Fibroblast of peridontal ligament (primary cell): ENCODE results near the gene ALKBH6.
A peak's percentile ranks its signal among the peaks of the same experiment; 100 is the strongest.

ENCODE experiments used
- DNase-seq: peaks from one replicate; pipeline ENCODE4 v3.0.0-alpha.2; 2010; ENCODE audit errors: extremely low read depth

The ALKBH6 gene

DNA sequence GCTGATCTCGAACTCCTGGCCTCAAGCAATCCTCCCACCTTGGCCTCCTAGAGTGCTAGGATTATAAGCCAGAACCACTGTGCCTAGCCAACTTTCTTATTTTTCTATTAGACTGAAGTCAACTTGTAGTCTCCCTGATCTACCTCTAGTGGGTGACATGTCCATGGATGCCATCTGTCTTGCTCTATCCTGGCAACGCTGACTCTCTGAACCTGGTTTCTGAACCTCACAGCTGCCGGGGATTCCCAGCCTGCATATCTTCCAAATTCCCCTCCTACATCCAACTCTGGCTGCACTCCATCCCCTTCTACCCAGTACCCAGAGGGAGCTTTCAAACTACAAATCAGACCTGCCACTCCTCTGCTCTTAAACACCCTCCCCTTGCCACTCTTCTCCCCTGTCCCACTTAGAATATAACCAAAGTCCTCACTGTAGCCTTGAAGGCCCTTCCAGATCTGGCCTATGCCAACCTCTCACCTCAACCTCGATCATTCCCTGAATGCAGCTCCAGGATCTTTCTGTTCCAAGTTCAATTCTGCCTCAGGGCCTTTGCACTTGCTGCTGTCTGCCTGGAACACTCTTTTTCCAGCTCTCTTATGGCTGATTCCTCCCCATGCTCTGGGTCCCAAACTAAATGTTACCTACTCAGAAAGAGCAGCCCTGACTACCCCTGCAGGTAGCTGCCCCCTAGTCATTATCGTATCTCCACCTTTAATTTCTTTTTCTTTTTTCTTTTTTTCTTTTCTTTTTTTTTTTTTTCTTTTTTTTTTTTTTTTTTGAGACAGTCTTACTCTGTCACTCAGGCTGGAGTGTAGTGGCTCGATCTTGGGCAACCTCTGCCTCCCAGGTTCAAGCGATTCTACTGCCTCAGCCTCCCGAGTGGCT is 16.5 kb upstream of the ALKBH6 start:
- peak; percentile 53 for DNase-seq

DNA sequence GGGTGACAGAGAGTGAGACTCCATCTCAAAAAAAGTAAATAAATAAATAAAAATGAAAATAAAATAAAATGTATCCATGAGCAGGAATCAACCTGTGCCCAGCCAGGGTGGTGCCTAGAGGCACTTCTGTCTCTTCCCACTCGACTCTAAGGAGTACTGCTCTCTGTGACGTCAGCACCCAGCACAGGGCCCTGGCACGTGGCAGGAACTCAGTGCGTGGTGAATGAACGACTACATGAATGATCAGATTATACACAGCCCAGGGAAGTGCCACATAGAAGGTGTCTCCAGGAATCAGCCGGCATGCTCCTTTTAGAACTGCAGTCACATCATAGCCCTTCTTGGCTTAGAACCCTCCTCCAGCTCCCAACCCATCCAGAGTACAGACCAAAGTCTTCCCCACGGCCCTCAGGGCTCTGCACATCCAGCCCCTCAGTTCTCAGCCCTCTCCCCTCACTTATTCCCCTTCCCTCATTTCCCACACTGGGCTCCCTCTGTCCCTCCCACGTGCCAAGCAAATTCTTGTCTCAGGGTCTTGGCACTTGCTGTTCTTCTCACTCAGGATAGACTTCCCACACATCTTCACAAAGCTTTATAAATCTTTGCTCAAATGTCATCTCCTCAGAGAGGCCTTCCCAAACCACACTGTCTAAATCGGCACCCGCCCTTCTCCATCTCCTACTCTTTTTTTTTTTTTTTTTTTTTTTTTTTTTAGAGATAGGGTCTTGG is 14.5 kb upstream of the ALKBH6 start:
- DNase-seq: no peak

DNA sequence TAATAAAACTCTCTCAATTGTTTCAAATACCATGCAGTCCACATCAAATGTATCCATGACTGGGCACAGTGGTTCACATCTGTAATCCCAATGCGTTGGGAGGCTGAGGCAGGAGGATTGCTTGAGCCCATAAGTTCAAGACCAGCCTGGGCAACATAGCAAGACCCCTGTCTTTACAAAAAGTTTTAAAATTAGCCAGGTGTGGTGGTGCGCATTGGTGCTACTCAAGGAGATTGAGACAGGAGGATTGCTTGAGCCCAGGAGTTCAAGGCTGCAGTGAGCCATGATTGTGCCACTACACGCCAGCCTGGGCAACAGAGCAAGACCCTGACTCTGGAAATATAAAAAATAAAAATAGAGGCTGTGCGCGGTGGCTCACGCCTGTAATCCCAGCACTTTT is 13.7 kb upstream of the ALKBH6 start:
- DNase-seq: no peak

DNA sequence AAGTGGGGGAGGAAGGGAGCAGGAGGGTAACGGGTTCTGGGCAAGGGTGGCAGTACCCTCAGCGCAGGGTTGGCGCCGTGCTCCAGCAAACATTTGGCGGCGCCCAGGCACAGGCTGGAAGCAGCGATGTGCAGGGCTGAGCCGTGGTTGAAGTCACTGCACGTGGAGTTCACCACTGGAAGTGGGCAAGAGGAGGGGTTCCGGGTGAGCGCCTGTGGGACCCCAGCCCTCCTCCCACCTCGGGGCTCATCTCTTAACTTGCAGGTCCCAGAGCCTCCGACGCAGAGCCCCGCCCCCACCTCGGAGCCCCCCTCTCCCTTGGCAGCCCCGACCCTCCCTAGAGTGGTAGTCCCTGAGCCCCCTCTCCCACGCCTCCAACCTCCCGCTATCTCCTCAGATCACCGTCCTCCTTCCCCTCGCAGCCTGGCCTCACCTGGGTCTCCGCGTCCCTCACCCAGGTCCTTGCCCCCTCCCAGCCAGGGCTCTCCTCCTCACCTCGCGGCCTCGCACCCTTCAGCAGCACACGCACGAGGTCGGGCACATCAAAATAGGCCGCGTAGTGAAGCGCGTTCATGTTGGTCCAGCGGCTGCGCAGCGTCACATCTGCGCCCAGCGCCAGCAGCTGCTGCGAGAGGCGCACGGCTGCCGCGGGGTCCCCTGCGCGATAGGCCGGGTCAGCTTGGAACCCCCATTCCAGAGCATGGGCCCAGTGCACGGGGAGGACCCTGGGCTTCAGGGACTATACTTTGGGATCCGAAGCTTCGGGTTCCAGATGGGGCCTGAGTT is 12.3 kb upstream of the ALKBH6 start:
- no peak for DNase-seq

DNA sequence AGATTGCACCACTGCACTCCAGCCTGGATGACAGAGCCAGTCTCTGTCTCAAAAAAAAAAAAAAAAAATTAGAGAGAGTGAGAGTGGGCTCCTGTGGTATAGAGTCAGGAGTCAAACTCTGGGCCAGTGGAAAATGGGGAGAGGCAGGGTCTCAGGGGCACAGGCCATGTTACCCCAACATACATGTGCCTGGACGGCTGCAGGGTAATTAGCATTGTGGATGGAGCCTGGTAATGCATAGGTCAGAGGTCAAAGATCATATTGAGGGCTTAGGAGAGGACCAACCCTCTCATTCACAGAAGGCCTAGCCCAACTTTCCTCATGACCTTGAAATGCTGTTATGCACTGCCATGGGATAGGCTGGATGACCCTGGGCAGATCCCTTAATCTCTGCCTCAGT is 11.5 kb upstream of the ALKBH6 start:
- no peak for DNase-seq

DNA sequence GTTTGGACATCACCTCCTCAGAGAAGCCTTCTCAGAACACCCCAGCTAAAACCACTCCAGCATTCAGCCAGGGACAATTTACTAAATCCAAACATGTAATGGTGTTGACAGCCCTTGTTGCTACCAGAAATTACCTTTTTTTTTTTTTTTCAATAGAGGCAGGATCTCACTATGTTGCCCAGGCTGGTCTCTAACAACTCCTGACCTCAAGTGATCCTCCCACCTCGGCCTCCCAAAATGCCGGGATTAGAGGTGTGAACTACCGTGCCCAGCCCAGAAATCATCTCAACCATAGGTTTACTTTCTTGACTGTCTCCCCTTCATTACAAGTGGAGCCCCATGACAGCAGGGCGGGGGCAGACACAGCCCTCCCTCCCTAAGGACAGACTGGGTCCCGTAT is 9.4 kb upstream of the ALKBH6 start:
- DNase-seq: no peak

DNA sequence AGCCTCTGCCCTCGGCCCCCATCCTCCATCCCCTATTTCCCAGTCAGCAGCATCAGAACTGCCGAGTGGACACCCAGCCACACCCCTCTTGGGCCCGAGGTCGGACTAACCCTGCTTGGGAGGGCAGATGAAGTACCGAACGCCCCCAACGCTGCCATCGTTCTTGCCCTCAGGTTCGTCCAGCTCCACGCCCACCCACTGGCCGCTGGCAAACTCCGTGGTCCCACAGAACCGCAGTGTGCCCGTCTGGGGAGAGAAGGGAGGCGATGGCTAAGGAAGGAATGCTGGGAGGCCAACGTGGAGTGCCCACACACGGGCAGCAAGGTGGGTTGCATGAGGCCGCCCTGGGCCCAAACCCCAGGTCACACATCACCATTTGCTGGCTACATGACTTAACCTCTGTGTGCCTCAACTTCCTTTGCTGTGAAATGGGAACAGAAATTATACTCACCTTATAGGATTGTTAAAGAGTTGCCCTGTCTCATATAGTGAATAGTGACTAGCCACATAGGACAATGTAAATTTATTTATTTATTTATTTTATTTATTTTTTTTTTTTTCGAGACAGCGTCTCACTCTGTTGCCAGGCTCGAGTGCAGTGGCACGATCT is 5.2 kb upstream of the ALKBH6 start:
- no peak for DNase-seq

DNA sequence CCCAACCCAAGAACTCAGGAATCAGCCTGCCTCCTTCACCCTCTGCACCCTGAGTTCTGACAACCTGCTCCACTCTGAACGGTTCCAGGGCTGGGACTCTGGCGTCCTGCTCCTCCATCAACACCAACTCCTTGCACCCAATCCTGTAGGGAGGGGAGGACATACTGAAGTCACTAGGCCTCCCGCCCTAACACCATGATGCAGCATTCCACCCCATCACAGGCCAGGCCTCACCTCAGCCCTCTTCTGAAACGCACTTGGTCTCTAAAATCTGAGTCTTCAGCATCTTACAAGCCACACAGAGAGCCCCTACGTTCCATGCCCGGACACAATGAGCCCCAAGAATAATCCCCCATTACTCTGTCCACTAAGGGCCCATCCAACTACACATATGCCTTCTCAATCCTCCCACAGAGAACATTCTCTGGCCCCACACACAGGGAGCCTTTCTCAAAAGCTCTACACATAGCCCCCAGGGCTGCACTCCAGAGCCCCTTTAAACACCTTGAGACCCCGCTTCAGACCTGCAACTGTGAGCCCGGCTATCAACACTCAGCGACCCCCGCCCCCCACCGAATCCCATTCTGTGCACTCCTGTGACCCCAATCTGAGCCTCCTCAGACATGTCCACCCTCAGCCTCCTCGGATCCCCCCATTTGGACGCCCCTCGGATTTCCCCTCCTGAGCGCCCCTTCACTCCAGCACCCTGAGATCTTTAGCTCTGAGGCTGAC is 567 bp downstream of the ALKBH6 start:
- no peak for DNase-seq

DNA sequence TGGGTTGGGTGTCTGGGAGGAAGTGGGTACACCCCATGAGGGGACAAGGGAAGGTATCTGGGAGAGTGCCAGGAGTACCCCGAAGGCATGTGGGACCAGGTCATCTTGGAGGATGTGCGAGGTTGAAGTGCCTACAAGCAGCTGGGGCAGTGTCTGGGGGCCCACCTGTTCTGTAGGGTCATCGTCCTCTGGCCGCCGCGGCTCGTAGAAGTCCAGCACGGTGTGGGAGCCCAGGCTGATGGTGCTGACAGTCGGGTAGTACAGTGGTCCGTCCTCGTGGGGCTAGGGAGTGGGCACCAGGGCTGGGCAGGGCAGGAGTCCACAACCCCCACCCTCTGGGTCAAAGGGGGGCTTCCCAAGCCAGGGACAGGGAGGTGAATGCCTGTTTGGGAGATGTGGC is 3.6 kb downstream of the ALKBH6 start:
- DNase-seq: no peak

DNA sequence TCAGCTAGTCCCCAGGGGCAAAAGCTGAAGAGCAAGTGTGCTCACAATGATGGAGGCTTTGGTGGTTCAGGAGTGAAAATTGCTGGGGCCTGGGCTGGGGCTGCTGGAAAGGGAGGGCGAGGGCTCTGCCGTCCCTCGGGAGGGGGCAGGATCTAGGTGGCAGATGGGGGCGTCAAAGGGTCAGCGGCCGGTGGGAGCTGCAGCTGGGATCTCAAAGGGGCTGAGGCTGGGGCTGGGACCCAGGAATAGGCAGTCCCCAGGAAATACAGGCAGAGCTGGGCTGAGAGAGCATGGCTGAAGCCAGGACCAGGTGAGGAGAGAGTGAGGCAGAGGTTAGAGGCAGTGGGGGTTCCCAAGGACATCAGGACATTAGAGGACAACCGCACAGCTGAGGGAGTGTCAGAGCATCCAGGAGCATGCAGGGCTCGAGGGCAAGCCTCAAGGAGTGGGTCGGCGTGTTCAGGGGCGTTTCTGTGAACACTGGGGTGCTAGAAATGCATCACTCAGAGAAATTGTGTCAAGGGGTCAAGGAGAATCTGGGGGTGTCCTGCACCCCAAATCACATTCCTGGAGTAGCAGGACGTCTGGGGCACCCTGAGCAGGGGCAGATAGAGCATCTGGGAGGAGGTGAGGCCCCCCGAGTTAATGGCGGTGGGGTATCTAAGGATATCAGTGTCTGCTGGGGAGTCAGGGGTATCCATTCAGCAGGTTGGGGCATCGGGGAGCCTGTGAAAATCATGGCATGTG is 4.2 kb downstream of the ALKBH6 start:
- no peak for DNase-seq

DNA sequence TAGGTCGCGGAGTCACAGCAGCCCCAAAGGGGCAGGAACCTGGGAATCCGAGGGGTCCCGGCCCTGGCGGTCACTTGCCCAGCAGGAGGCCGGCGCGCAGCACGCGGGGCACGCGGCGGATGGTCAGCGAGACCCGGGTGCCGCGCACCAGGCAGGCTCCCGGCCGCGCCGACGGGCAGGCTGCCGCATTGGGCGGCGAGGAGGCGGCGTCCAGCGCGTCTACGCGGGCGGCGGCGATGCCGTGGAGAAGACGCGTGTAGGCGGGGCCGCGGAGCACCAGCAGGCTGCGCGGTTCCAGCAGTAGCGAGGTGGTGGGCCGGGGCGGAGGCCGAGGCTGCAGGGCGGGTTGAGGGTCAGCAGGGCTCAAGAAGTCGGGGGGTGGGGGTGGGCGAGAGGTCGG is 4.8 kb downstream of the ALKBH6 start:
- DNase-seq: peak; percentile 43

DNA sequence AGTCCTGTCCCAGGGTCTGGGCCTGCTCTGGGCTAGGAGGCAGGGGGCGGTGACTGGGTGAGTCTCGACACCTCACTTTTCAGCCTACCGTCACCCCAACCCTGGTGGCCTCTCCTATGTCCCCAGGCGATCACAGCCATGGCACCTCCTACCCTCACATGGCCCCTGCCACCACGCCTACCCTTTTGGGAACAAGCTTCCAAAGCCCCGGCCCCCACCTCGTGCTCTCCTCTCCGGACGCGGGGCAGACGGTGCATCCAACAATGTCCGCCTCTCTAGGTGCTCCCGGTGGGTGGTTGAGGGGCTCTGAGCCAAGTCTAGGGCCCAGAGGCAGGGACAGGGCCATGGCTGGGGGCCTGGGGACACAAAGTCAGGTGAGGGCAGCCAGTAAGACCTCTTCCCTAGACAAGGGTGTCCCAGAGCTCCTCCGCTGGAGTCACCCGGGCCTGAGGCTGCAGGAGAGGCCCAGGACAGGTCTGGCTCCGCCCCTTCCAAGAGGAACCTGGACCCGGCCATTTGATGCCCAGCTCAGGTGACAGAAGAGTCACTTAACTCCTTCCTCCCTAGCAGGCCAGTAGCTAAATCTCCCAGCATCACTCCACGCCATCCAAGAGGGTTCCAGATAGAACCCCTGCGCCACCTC is 5.6 kb downstream of the ALKBH6 start, which contains the start of gene SYNE4:
Gene SYNE4 (minus strand): TSS at position 478 of the 643 bp plus-strand sequence. CDS start 132 bp downstream, at position 346.
- DNase-seq: no peak

DNA sequence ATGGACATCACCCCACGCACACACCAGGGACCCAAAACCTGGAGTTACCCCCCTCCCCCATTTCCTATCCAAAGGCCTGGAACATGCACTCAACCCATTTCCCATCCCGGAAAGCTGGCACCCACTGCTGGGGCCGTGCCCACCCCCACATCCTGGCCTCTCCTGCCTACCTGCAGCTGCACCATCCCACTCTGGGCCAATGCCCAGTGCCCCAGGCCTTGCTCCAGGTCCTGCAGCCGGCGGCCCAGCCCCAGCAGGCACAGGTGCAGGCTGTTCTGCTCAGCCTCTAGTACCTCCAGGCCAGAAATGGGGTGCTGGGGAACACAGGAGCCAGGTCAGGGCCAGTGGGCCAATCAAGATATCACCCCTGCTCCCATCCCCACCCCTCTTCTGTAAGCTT is 7.1 kb downstream of the ALKBH6 start:
- no peak for DNase-seq

DNA sequence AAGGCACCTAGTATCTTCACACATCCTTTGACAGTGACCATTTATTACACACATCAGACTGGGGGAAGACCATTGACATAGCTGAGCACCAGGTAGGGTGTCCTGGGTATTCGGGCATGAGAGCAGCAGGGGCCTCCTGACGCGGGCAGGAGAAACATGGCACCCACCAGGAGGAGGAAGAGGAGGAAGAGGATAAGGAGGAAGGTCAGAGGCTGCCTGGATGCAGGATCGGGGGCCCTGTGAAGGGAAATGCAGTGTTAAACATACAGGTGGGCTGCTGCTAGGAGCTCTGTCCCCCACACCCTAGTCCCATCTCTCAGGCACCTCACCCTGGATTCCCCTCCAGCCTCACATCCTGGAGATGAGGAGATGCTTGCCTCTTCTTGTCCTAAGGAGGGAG is 10.7 kb downstream of the ALKBH6 start:
- DNase-seq: no peak

DNA sequence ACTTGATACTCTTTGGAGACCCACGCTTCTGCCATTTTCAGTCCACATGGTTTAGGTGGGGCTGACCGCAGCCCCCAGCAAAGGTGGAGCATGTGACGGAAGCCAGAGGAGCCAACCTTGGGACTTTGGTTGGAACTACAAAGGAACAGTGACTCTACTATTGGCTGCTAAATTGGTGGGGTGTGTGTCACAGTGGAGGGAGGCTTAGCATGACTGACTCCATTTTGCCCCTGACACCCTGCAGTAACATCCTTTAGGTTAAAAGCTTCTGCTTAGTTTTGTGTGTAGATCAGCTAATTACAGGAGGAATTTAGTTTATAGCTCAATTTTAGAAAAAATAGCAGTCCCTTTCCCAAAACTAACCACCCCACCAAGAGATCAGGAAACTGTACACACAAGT is 12.4 kb downstream of the ALKBH6 start:
- no peak for DNase-seq

DNA sequence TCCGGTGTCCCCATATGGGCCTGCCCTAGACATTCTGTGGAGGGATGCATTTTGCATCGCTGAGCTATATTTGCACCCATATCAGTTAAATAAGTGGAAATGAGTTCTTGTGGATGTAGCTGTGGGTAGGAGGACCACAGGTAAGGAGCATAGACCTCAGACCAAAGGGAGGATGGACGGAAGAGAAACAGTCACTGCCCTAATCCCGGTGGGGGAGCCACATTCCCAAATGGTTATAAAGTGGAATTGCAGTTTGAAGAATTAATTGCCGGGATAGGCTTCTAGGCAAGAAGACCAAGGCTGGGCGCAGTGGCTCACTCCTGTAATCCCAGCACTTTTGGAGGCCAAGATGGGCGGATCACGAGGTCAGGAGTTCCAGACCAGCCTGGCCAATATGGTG is 17.2 kb downstream of the ALKBH6 start:
- DNase-seq: no peak

DNA sequence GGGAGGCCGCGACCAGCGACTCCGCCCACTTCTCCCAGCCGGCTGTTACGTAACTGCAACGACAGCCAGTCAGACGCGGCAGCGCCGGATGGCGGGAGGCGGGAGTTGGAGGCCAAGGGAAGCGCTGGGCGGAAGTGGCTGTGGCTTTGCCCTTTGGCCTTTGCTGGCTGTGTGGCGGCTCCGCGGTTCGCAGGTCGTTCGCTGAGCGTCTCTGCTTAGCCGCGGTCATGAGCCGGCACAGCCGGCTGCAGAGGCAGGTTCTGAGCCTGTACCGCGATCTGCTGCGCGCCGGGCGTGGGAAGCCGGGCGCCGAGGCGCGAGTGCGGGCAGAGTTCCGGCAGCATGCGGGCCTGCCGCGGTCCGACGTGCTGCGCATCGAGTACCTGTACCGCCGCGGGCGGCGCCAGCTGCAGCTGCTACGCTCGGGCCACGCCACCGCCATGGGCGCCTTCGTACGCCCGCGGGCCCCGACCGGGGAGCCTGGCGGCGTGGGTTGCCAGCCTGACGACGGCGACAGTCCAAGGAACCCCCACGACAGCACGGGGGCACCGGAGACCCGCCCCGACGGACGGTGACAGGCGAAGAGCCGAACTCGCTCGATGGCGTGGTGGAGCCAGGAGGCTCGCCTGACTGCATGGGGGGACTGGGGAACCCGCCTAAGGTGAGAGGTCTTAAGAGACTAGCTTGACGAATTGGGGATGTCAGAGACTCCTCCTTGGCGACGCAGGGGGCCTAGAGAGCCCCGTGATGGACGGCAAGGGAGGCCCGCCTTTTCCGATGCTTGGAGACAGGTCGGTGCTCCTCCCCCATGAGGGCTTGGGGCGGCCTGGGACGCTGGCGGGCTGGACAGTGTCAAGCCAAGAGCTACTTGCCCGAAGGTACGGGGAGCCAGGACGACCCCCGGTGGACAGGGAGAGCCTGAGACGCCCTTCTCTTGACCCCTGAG is 18.7 kb downstream of the ALKBH6 start, which contains the start of gene SDHAF1:
Gene SDHAF1 (plus strand): TSS at position 141 of the 946 bp plus-strand sequence. CDS start 87 bp downstream, at position 228.
- peak; percentile 87 for DNase-seq

DNA sequence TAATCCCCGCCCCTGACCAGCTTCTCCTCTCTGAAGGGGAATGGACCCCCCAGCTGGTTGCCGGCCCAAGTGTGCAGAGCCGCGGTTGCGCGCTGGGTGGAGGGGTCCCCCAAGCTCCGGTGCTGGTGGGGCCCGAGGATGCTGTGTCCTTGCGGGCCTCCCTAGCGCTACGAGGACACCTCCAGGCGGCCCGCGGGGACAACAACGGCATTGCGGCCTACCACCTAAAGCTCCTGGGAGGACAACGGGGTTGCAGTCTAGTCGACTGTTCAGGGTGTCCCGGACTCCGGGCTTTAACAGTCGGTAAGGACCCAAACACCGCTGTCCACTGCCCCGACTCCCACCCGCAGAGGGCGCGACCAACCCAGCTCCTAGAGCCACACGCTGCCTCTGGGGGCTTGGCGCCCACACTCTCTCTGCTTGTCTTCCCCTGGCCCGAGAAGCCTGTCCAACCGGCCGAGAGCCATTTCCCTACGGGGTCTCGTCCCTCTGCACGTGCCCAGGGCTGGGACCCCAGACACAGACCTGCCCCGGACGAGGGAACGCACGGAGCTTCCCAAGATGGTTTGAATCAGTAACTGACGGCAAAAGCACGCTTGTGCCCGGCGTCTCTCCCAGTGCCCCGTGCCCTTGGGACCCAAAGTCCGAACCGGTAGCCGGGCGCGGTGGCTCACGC is 20.0 kb downstream of the ALKBH6 start:
- no peak for DNase-seq
